ENCODE results near the gene FSIP1. TPM values are rescaled to one million over a fixed set of nuclear protein-coding genes. Genes with fewer than 3 reads are reported as not detected.

FSIP1 gene
- total RNA-seq, 2 donors from 2014 or later = 0.14 to 0.21 TPM

- Histone ChIP-seq H3K9me3 (no peaks in the 10 kb centered on the region), H3K27ac (no peak overlapping the region), H3K36me3 (no peaks in the 10 kb centered on the region), H3K4me3 (no peak overlapping the region), H3K4me1 (ENCODE audit: control insufficient read depth in 1 of 2, low read depth in 2 of 2) (peaks cover 9 to 17% of the 10 kb centered on the region in 2 donors), H3K27me3 (replicated peaks; ENCODE audit: insufficient read depth) (no peaks in the 10 kb centered on the region)
- ATAC-seq (ENCODE audit: insufficient number of reproducible peaks, low FRiP score, low read depth) (no peak), DNase-seq (ENCODE audit: low spot score) (no peak)
- no peak for TF ChIP-seq CTCF (IDR thresholded peaks at IDR 0.05)
Observed at GRCh38 chr15:39788108-39788507, 5.5 kb upstream of the FSIP1 start.

- no peak for DNase-seq (ENCODE audit: low spot score)
- H3K36me3 ChIP-seq = no peaks in the 10 kb centered on the region
- no peak for TF ChIP-seq CTCF (IDR thresholded peaks at IDR 0.05)
- H3K27ac ChIP-seq = no peak overlapping the region
- H3K4me1 ChIP-seq (ENCODE audit: control insufficient read depth in 1 of 2, low read depth in 2 of 2) = peaks cover 9 to 17% of the 10 kb centered on the region in 2 donors
- H3K27me3 ChIP-seq (replicated peaks; ENCODE audit: insufficient read depth) = no peaks in the 10 kb centered on the region
- no peaks in the 10 kb centered on the region for H3K9me3 ChIP-seq
- no peak overlapping the region for H3K4me3 ChIP-seq
- ATAC-seq (ENCODE audit: insufficient number of reproducible peaks, low FRiP score, low read depth) = no peak
Observed at GRCh38 chr15:39787479-39787878, 4.8 kb upstream of the FSIP1 start.

- TF ChIP-seq CTCF (IDR thresholded peaks at IDR 0.05) = peak; percentile 62
- H3K27ac ChIP-seq = no peak overlapping the region
- ATAC-seq (ENCODE audit: insufficient number of reproducible peaks, low FRiP score, low read depth) = no peak
- H3K9me3 ChIP-seq = no peaks in the 10 kb centered on the region
- no peaks in the 10 kb centered on the region for H3K36me3 ChIP-seq
- peaks cover 9 to 21% of the 10 kb centered on the region in 2 donors for H3K4me1 ChIP-seq (ENCODE audit: control insufficient read depth in 1 of 2, low read depth in 2 of 2)
- no peaks in the 10 kb centered on the region for H3K27me3 ChIP-seq (replicated peaks; ENCODE audit: insufficient read depth)
- no peak for DNase-seq (ENCODE audit: low spot score)
- H3K4me3 ChIP-seq = no peak overlapping the region
Observed at GRCh38 chr15:39786447-39787056, 3.9 kb upstream of the FSIP1 start.

GRCh38 chr15:39785841-39786240, 3.2 kb upstream of the FSIP1 start:
- Histone ChIP-seq H3K4me3 (no peak overlapping the region), H3K4me1 (ENCODE audit: control insufficient read depth in 1 of 2, low read depth in 2 of 2) (peaks cover 9 to 21% of the 10 kb centered on the region in 2 donors), H3K36me3 (no peaks in the 10 kb centered on the region), H3K27me3 (replicated peaks; ENCODE audit: insufficient read depth) (no peaks in the 10 kb centered on the region), H3K9me3 (no peaks in the 10 kb centered on the region), H3K27ac (no peak overlapping the region)
- DNase-seq (ENCODE audit: low spot score) = no peak
- ATAC-seq (ENCODE audit: insufficient number of reproducible peaks, low FRiP score, low read depth) = no peak
- no peak for TF ChIP-seq CTCF (IDR thresholded peaks at IDR 0.05)

- ATAC-seq (ENCODE audit: insufficient number of reproducible peaks, low FRiP score, low read depth) = no peak
- no peak overlapping the region for H3K4me3 ChIP-seq
- H3K27ac ChIP-seq = no peak overlapping the region
- no peaks in the 10 kb centered on the region for H3K36me3 ChIP-seq
- DNase-seq (ENCODE audit: low spot score) = no peak
- peaks cover 9 to 21% of the 10 kb centered on the region in 2 donors for H3K4me1 ChIP-seq (ENCODE audit: control insufficient read depth in 1 of 2, low read depth in 2 of 2)
- TF ChIP-seq CTCF (IDR thresholded peaks at IDR 0.05) = no peak
- H3K27me3 ChIP-seq (replicated peaks; ENCODE audit: insufficient read depth) = no peaks in the 10 kb centered on the region
- H3K9me3 ChIP-seq = no peaks in the 10 kb centered on the region
Observed at GRCh38 chr15:39785139-39785538, 2.5 kb upstream of the FSIP1 start.
